HFFc6 (cell line): ENCODE measurements around the gene ABTB2. TPM values are rescaled to one million over a fixed set of nuclear protein-coding genes. Genes with fewer than 3 reads are reported as not detected.
"Not testable (repeated sequence)": the region's sequence is repeated elsewhere in the genome, so short reads cannot be mapped to it uniquely, and the experiment has no call there.

Source experiments
- DNase-seq: peaks from one replicate; pipeline ENCODE4 v3.0.0-alpha.2; 2018
- H3K27ac Mint-ChIP-seq: 2 replicates; pipeline ENCODE4 v1.8.0; 2020; ENCODE audit warnings: mild to moderate bottlenecking, mixed read lengths
- H3K27me3 Mint-ChIP-seq: 2 replicates; pipeline ENCODE4 v1.8.0; 2021; ENCODE audit warnings: mild to moderate bottlenecking, moderate library complexity, mixed read lengths; ENCODE audit not compliant: insufficient read depth
- H3K36me3 Mint-ChIP-seq: 2 replicates; pipeline ENCODE4 v1.8.0; 2021; ENCODE audit warnings: low read depth, mixed read lengths
- H3K4me1 Mint-ChIP-seq: 2 replicates; pipeline ENCODE4 v1.8.0; 2020; ENCODE audit warnings: low read depth, mixed read lengths
- H3K4me3 Mint-ChIP-seq: 2 replicates; pipeline ENCODE4 v1.8.0; 2020; ENCODE audit warnings: mild to moderate bottlenecking, moderate library complexity, mixed read lengths
- H3K9me3 Mint-ChIP-seq: 2 replicates; pipeline ENCODE4 v1.8.0; 2020; ENCODE audit warnings: mild to moderate bottlenecking, mixed read lengths
- CTCF ChIP-seq: fragments of 200-600 bp; sonication (generic); IDR thresholded peaks from 2 replicates; pipeline ENCODE4 v1.5.0; 2021; ENCODE audit warnings: antibody characterized with exemption, mild to moderate bottlenecking
- total RNA-seq, 6 experiments: library from RNA; stranded (reverse); fragmentation: NEBNext Ultra II Directional; extraction: Animal tissue kit (Norgen Biotek cat#: 25700); gene quantifications; 2 replicates in 1 of 6; 3 replicates in 5 of 6; pipeline ENCODE4 v1.2.3, GENCODE V29; 2021

ABTB2 gene
- total RNA-seq, 6 experiments from 2014 or later = 2.5 to 3.6 (median 2.8) TPM

GRCh38 chr11:34219941-34220370 is 137.9 kb downstream of the ABTB2 start:
- Mint-ChIP-seq H3K27me3 (peaks cover 5% of the 10 kb centered on the region), H3K4me1 (peaks cover 25% of the 10 kb centered on the region), H3K36me3 (no peaks in the 10 kb centered on the region), H3K9me3 (no peaks in the 10 kb centered on the region), H3K4me3 (no peak overlapping the region), H3K27ac (no peak overlapping the region)
- no peak for DNase-seq
- TF ChIP-seq CTCF = no peak

- Mint-ChIP-seq H3K27ac (no peak overlapping the region), H3K9me3 (no peaks in the 10 kb centered on the region), H3K27me3 (peaks cover 3% of the 10 kb centered on the region), H3K4me1 (peaks cover 32% of the 10 kb centered on the region), H3K36me3 (no peaks in the 10 kb centered on the region), H3K4me3 (no peak overlapping the region)
- no peak for TF ChIP-seq CTCF
- no peak for DNase-seq
Observed at GRCh38 chr11:34219279-34219678, 138.5 kb downstream of the ABTB2 start.

GRCh38 chr11:34218756-34219155 is 139.1 kb downstream of the ABTB2 start:
- not testable (repeated sequence) for H3K9me3 Mint-ChIP-seq

GRCh38 chr11:34218067-34218466 is 139.7 kb downstream of the ABTB2 start:
- no peak for TF ChIP-seq CTCF
- H3K36me3 Mint-ChIP-seq = no peaks in the 10 kb centered on the region
- DNase-seq = no peak
- H3K4me1 Mint-ChIP-seq = peaks cover 30% of the 10 kb centered on the region
- no peaks in the 10 kb centered on the region for H3K9me3 Mint-ChIP-seq
- H3K27ac Mint-ChIP-seq = no peak overlapping the region
- no peaks in the 10 kb centered on the region; the same call in none of the 2 replicates for H3K27me3 Mint-ChIP-seq
- no peak overlapping the region for H3K4me3 Mint-ChIP-seq

More at GRCh38 chr11:34218756-34219155, 139.1 kb downstream of the ABTB2 start:
- H3K27ac Mint-ChIP-seq, H3K4me3 Mint-ChIP-seq, DNase-seq, H3K36me3 Mint-ChIP-seq, H3K27me3 Mint-ChIP-seq: not testable (repeated sequence)
- H3K4me1 Mint-ChIP-seq = peaks cover 35% of the 10 kb centered on the region

GRCh38 chr11:34216706-34217105 is 141.1 kb downstream of the ABTB2 start:
- Mint-ChIP-seq H3K4me3 (no peak overlapping the region), H3K27ac (no peak overlapping the region), H3K9me3 (no peaks in the 10 kb centered on the region), H3K27me3 (no peaks in the 10 kb centered on the region; the same call in none of the 2 replicates), H3K4me1 (peaks cover 24% of the 10 kb centered on the region), H3K36me3 (no peaks in the 10 kb centered on the region)
- DNase-seq = no peak
- no peak for TF ChIP-seq CTCF

- TF ChIP-seq CTCF = no peak
- no peak for DNase-seq
- Mint-ChIP-seq H3K9me3 (no peaks in the 10 kb centered on the region), H3K4me1 (peaks cover 24% of the 10 kb centered on the region), H3K36me3 (no peaks in the 10 kb centered on the region), H3K27ac (no peak overlapping the region), H3K27me3 (no peaks in the 10 kb centered on the region; the same call in none of the 2 replicates), H3K4me3 (no peak overlapping the region)
Observed at GRCh38 chr11:34215806-34216453, 141.9 kb downstream of the ABTB2 start.
